GM18861 (cell line): ENCODE results near the gene TGFBR1.

Experiments
- ATAC-seq: cut with Tn5 transposase; IDR thresholded peaks from one replicate; pipeline ENCODE4 v1.9.1; 2021; ENCODE audit not compliant: unreplicated experiment

Gene TGFBR1

DNA sequence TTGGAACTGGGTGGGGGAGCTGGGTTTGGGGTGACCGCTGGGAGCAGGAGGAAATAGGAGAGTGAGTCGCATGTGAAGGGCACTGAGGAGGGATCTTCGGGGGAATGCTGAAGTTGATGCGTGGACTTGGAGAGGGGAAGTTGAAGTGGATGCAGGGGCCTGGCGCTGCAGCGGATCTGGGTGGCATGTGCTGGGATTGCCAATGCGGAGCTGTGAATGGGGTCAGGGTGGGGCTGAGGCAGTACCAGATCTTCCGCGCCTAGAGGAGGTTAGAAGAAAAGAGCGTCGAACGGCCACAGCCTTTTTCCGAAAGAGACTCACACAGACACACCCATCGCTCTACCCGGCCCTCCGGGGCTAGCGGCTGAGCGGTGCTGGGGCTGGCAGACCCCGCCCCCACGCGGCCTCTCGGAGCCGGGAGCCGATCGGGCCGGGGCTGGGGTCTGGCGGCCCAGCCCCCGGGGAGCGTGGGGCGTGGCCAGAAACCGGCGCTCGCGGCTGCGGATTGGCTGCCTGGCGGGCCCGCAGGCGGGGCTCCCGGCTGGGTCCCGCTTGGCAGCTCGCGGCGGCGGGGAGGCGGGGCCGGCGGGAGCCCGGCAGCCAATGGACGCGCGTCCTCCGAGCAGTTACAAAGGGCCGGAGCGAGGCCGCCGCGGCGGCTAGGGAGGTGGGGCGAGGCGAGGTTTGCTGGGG is at the start of gene TGFBR1:
Gene TGFBR1 (plus strand): TSS at position 655 of the 693 bp plus-strand sequence. CDS start 93 bp downstream, outside the sequence.
- ATAC-seq = peak; percentile 84

DNA sequence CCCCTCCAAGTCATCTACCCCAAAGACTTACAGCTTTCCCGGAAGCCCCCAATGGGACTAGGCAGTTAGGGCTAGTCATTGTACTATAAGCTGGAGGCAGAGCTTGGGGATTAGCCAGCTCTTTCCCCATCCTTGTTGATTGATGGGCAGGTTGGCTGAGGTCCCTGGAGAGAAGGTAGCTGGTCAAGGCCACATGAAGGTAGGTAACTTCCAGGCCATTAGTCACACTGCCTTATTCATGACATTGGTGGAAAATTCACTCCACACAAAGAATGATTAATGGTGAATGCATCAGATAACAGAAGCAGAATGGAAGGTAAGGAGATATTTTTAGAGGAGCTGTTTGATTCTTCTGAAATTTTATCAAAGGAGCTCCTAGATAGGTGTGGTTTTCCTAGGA is 49.5 kb upstream of the TGFBR1 start:
- no peak for ATAC-seq

DNA sequence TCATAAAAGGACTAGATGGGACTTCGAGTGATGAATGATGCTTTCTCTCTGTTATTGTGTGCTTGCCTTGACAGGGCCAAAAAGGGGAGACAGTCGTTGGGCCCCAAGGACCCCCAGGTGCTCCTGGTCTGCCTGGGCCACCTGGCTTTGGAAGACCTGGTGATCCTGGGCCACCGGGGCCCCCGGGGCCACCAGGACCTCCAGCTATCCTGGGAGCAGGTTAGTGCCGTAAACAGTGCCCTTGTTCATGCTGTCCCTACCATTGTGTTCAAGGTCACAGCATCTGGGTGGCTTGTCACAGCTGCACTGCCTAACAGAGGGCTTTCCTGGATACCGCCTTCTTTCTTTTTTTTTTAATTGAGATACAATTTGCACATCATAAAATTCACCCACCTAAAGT is 48.7 kb upstream of the TGFBR1 start:
- ATAC-seq = no peak

- peak; percentile 31 for ATAC-seq
These were observed 47.8 kb upstream of the TGFBR1 start for GRCh38 chr9:99056886-99057664.

- peak; percentile 61 for ATAC-seq
These were observed 47.0 kb upstream of the TGFBR1 start for GRCh38 chr9:99057665-99058625.

DNA sequence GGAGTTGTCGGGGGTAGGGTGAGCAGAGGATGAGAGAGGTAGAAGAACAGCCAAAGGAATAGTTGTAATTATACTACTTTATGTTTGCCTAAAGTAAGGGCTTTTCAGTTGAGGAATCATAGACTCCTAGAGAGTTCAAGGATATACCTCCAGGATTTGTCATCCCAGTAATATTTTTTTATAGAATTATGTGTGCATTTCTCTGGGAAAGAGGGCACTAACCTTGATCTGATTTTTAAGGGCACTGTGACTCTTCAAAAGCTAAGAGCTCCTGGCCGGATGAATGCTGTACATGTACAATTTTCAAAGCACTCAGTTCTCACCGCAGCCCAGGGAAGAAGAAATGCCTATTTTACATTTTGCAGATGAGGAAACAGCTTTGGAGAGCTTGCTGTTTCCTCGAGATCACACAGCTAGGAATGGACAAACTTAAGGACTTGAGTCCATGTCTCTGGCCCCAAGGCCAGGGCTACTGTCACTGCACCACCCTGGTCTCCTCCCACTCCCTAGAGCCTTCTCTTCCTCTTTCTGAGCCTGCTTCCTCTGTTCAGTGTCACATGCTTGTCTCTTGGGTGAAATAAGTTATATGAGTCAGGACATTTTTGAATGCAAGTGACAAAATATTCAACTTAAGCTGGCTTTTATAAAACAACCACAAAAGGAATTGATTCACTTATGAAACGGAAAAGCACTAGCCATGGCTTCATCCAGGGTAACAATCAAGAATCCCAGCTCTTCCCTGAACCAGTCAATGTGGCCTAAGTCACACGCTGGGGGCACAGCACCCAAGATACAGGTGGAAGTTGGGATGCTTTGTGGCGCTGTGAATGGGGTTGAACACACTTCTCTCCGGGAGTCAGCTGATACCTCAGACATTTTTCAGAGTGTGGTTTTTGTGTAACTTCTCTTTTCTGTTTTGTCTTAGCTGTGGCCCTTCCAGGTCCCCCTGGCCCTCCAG is 45.7 kb upstream of the TGFBR1 start:
- peak; percentile 71 for ATAC-seq

DNA sequence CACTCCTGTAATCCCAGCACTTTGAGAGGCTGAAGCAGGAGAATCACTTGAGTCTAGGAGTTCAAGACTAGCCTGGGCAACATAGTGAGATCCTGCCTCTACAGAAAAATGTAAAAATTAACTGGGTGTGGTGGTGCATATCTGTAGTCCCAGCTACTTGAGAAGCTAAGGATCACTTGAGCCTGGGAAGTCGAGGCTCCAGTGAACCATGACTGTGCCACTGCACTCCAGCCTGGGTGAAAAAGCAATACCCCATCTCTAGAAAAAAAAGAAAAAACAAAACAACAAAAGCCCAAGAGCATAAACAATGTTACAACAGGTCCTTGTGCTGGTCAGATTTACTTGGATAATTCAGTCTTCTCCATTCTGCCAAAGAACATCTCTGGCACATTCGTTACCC is 44.3 kb upstream of the TGFBR1 start:
- no peak for ATAC-seq

DNA sequence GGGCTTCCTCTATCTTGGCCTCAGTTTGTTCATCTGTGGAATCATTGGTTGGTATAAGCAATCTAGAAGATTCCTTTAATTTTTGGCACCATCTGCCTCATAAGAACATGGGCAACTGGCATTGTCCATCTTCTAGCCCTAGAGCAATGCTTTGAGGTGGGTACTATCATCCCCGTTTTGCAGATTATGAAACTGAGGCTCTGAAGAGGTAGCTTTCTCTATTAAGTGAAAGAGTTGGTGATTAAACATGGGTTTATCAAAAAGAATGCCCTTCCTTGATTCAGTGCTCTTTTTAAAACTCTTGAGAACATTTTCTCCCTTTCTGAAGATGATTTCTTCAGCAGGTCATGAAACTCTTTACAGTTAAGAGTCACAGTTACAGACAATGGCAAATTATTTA is 42.4 kb upstream of the TGFBR1 start:
- ATAC-seq = no peak

GRCh38 chr9:99063522-99063921 is 41.4 kb upstream of the TGFBR1 start:
- no peak for ATAC-seq

DNA sequence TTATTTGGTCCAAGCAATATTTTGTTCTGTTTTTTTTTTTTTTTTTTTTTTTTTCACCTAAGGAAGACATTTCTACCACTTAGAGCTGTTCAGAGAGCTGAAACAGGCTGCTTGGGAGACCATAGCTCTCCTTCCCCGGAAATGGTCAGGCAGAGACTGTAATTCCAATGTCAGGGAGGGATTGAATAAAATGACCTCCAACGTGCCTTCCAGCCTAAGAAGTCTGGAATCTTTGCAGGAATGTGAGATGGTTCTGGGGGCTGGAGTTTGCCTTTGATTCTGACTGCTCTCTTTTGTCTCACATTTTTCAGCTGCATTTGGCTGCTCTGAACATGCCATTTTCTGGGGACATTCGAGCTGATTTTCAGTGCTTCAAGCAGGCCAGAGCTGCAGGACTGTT is 38.3 kb upstream of the TGFBR1 start:
- ATAC-seq = no peak

DNA sequence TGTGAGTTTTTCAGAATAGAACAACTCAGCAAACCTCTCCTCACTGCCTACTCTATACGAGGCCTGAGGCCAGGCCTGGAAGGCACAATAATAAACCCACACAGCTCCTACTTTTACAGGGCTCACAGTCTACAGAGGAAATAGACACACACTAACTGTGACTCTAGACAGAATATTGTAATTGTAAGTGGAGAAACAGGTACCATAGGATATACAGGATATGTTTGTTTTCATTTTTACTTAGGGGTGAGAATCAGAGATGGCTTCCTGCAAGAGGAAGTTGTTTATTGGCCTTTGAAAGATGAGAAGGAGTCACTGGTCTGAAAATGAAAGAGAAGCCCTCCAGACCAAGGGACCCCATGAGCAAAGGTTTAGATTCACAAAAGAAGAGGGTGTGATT is 35.8 kb upstream of the TGFBR1 start:
- no peak for ATAC-seq

- no peak for ATAC-seq
These were observed 35.4 kb upstream of the TGFBR1 start for GRCh38 chr9:99069546-99069945.

GRCh38 chr9:99070681-99071080 is 34.2 kb upstream of the TGFBR1 start:
- no peak for ATAC-seq

GRCh38 chr9:99071313-99072039 is 33.4 kb upstream of the TGFBR1 start:
- ATAC-seq = no peak

GRCh38 chr9:99072040-99072394 is 32.9 kb upstream of the TGFBR1 start:
- no peak for ATAC-seq

DNA sequence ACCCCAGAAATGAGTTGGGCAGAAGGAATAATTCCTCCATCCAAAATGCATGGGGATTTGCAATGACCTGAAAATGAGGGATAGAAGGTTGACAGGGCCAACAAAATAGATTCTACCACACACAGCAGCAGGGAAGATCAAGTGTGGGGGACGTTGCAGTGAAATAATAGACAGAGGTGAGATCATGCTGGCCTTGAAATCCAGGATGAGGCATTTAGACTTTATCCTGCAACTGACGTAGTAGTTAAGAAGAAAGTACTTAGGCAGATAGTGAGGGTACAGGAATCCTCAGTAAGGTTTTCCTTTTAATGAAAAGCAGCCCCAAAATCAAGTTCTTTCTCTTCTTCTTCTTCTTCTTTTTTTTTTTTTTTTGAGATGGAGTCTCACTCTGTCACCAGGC is 31.6 kb upstream of the TGFBR1 start:
- ATAC-seq = no peak

GRCh38 chr9:99073985-99074901 is 30.7 kb upstream of the TGFBR1 start:
- no peak for ATAC-seq

- no peak for ATAC-seq
These were observed 30.0 kb upstream of the TGFBR1 start for GRCh38 chr9:99074902-99075245.
